Midbrain (tissue), 1 donor: ENCODE measurements around the gene DUSP14.

ENCODE experiments used
- DNase-seq: peaks from one replicate; lab custom pipeline; 2025; lab: John Stamatoyannopoulos, UW

Gene DUSP14

DNA sequence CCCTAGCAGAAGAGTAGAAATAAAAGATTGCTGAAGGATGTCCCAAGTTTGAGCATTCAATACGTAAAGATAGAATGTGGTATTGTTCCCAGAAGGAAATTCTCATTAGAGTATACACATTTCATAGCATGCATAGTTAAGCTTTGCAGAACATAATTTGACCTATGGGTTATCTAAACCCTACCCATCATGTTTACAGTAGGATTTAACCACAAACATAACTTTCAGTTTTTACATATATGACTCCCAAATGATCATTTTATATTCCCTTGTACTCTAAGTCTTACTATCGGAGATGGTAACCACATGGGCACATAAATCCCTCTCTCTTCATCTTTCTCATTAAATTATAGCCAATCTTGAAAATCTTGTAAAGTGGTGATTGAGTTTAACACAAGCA, 68.6 kb downstream of the DUSP14 start:
- DNase-seq: no peak

DNA sequence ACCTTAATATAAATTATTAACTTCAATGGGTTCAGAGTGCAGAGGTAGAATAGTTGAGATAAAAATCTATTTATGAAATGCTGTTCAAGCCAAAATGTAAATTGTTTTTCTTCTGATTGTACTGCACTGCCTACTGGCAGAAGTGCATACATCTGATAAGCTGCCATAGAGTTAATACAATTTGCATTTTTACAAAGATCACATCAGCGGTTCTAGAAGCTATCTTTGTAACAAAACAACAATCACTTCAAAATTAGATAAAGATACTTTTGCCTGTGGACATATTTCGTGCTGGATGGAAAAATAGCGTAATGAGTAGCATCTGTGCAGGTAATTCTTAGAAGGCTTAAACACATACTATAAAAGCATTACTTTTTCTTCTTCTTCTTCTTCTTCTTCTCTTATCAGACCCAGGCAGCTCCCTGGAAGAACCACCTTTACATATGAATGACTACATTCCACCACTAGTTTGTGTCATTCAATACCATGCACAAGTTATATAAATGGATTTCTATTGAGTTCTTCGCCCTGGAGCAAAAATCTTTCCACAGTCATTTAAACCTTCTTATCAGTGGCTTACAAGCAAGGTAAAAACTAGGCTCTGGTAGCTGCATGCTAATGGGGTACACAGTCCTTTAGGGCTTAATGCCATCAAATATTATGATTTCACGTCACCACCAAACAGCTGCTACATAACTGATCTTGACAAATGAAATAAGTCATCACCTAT, 72.5 kb downstream of the DUSP14 start:
- DNase-seq: no peak
